Duodenal mucosa (tissue), 2 donors: ENCODE data around the gene CBLN3.
"Not testable (repeated sequence)": the region's sequence is repeated elsewhere in the genome, so short reads cannot be mapped to it uniquely, and the experiment has no call there.

ENCODE experiments used
- H3K27ac ChIP-seq: one replicate; pipeline ENCODE4 v1.7.0; 2013; ENCODE audit warnings: low read depth, low read length
- H3K27me3 ChIP-seq, 2 donors: one replicate each; pipeline ENCODE4 v1.7.0; 2013; ENCODE audit warnings: low read length in 2 of 2, control low read depth in 1 of 2; ENCODE audit not compliant: insufficient read depth in 2 of 2, control insufficient read depth in 1 of 2
- H3K36me3 ChIP-seq, 2 donors: one replicate each; pipeline ENCODE4 v1.7.0; 2013; ENCODE audit warnings: low read length in 2 of 2, control low read depth in 1 of 2; ENCODE audit not compliant: insufficient read depth in 2 of 2, control insufficient read depth in 1 of 2
- H3K4me1 ChIP-seq, 2 donors: one replicate each; pipeline ENCODE4 v1.7.0; 2013; ENCODE audit warnings: low read length in 2 of 2, control low read depth in 1 of 2; ENCODE audit not compliant: insufficient read depth in 2 of 2, control insufficient read depth in 1 of 2
- H3K4me3 ChIP-seq, 2 donors: one replicate each; pipeline ENCODE4 v1.7.0; 2013; ENCODE audit warnings: low read length in 2 of 2, low read depth in 1 of 2
- H3K9ac ChIP-seq, 2 donors: one replicate each; pipeline ENCODE4 v1.7.0; 2013; ENCODE audit warnings: low read length in 2 of 2, low read depth in 1 of 2
- H3K9me3 ChIP-seq, 2 donors: one replicate each; pipeline ENCODE4 v1.7.0; 2013; ENCODE audit warnings: low read length in 2 of 2, control low read depth in 1 of 2; ENCODE audit not compliant: control insufficient read depth in 1 of 2

Gene CBLN3

DNA sequence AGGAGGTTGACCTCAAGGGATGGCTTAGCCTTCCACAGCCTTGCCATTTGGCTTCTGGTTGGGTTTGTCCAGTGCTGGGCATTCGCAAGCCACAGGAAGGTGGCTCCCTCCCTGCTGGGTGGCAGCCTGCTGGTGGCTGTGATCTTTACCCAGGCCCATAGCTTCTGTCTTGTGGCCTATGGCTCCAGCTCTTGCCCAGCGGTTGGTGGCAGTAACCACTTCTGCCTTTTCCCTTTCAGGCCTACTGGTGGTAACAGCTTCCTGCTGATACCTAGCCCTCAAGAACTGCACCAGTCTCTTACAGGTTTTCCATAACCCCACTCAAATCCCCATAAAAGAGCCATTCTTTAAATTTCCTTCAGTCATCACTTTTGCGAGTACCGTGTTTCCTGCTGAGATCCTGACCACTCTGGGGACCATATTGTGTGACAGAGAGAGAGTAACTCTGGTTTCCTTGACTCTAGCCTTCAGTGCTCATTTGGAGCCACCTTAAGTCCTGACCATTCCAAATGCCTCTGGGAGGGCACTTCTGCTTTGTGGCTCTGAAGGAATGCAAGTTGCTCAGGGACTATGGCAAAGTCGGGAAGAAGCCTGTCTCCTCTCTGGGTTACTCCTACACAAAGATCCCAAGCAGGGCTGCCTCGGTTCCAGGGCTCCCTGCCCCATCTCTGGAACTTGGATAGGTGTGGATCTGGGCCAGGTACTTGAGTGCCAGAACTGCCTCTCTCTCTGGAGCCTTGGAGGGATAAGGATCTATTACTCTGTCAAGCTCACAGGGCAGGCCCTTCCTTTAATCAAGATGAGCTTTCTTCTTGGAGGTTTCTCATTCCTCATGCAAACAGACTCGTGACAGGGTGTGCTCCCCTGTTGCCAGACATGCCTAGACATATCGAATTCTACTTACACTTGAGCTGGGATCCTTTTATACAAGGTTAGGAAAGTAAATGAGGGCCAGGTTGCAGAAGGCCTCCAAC is 33.6 kb downstream of the CBLN3 start:
- H3K27ac ChIP-seq = no peak overlapping the region
- H3K4me1 ChIP-seq = peaks cover 13 to 32% of the 10 kb centered on the region in 2 donors
- H3K36me3 ChIP-seq = no peaks in the 10 kb centered on the region
- no peaks in the 10 kb centered on the region for H3K9me3 ChIP-seq
- no peaks in the 10 kb centered on the region for H3K27me3 ChIP-seq
- H3K9ac ChIP-seq = no peak overlapping the region
- H3K4me3 ChIP-seq = no peak overlapping the region

DNA sequence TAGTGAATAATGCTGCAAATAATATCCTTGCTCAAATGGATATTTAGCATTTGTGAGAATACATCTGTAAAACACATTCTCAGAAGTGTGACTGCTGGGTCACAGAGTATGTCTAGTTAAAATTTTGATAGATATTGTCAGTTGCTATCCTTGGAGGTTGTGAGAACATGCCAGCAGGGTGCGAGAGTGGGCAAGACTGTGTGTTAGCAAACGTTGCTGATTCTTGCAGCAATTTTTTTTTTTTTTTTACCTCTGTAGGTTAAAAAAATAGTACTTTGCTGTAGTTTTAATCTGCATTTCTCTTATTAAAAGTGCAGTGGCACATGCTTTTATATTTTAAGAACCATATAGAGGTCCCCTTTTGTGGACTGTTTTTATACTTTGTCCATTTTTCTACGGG is 35.2 kb downstream of the CBLN3 start:
- Histone ChIP-seq H3K9ac (no peak overlapping the region), H3K4me3 (no peak overlapping the region), H3K9me3 (no peaks in the 10 kb centered on the region), H3K36me3 (no peaks in the 10 kb centered on the region), H3K4me1 (peaks cover under 1 to 17% of the 10 kb centered on the region in 2 donors), H3K27me3 (no peaks in the 10 kb centered on the region), H3K27ac (no peak overlapping the region)

DNA sequence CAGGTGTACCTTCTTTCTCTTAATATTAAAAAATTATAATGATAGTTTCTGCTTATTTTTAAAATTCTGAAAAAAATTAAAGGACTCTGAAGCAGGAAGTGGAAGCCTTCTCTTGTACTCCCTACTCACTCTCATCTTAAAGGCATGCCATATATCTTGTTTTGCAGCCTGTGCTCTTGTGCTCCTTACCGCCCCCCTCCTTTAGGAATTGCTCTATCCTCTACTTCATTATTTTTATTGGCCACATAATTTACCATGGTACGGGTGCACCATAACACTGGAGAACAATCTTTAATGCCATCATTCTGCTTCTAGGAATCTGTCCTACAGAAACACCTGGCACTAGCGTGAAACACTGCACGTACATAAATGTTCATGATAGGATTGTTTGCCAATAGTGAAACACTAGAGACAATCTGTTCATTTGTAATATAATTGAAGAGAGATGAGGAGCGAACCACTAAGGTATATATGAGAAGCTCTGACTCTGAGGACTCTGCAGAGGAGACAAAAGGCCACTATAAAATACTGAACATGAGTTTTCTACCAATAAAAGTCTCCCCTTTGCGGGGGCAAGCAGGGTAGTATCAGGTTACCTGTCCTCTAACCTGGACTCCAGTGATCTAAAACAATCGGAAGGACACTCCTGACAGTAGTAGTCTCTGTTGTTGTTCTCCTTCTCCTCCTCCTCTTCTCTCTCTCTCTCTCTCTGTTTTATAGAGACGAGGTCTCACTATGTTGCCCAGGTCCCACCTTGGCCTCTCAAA is 37.0 kb downstream of the CBLN3 start:
- Histone ChIP-seq H3K27ac (no peak overlapping the region), H3K36me3 (no peaks in the 10 kb centered on the region), H3K9ac (no peak overlapping the region), H3K9me3 (no peaks in the 10 kb centered on the region), H3K27me3 (no peaks in the 10 kb centered on the region), H3K4me1 (peaks cover 0 to 7% of the 10 kb centered on the region in 2 donors), H3K4me3 (no peak overlapping the region)

DNA sequence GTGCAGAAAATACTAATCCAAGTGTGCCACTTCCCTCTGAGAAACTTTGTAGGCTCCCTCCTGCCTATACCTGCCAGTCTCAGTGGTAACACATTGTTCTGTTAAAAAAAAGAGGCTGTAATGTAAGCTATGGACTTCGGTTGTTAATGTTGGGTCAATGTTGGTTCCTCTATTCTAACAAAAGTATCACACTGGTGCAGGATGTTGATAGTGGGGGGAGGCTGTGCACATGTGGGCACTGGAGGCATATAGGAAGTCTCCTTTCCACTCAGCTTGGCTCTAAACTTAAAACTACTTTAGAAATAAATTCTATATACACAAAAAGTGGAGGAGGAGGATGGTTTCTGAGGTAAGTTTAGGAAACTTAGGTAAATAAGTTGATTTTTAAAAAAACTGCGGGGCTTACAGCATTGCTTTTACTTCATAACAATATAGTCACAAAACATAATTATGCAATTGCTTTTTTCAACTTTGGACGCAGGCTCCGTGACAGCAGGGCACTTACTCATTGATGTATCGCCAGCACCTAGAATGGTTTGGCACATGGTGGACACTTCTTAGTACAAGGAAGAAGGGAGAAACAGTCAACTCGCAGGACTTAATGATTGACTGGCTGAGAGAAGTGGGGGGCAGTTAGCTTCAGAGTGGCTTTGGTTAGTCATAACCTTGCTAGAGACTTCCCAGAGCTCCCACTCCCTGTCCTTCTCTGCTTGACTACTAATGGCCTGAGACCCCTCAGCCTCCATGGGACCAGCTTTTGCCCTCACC is 38.6 kb downstream of the CBLN3 start:
- H3K27me3 ChIP-seq = no peaks in the 10 kb centered on the region
- no peak overlapping the region for H3K4me3 ChIP-seq
- no peaks in the 10 kb centered on the region for H3K36me3 ChIP-seq
- no peak overlapping the region for H3K27ac ChIP-seq
- no peak overlapping the region for H3K9ac ChIP-seq
- H3K4me1 ChIP-seq = peaks cover 5 to 7% of the 10 kb centered on the region in 2 donors
- no peaks in the 10 kb centered on the region for H3K9me3 ChIP-seq

DNA sequence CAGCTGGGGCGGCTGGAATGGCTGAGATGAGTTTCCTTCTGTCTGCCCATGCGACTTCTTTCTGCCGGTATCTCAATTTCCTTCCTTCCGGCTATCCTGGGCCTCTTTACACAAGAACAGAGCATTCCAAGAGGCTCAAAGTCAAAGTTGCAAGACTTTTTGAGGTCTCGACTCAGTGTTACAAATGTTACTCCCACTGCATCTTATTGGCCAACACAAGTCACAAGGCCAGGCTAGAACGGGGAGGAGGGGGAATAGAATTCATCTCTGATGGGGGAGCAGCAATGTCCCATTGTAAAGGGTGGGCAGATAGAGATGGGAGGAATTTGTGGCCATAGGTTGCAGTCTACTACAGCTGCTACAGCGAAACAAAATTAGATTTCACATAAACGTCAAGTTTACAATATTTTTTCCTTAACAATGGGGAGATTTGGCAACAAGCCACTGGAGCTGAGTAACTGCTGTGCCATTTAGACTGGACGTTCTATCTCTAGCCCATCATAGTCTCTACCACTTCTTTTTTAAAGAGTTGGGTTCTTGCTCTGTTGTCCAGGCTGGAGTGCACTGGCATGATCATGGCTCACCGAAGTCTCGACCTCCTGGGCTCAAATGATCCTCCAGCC is 40.1 kb downstream of the CBLN3 start:
- Histone ChIP-seq H3K36me3 (no peaks in the 10 kb centered on the region), H3K27ac (no peak overlapping the region), H3K4me1 (peaks cover 5 to 7% of the 10 kb centered on the region in 2 donors), H3K4me3 (no peak overlapping the region), H3K9me3 (no peaks in the 10 kb centered on the region), H3K9ac (no peak overlapping the region), H3K27me3 (no peaks in the 10 kb centered on the region)

DNA sequence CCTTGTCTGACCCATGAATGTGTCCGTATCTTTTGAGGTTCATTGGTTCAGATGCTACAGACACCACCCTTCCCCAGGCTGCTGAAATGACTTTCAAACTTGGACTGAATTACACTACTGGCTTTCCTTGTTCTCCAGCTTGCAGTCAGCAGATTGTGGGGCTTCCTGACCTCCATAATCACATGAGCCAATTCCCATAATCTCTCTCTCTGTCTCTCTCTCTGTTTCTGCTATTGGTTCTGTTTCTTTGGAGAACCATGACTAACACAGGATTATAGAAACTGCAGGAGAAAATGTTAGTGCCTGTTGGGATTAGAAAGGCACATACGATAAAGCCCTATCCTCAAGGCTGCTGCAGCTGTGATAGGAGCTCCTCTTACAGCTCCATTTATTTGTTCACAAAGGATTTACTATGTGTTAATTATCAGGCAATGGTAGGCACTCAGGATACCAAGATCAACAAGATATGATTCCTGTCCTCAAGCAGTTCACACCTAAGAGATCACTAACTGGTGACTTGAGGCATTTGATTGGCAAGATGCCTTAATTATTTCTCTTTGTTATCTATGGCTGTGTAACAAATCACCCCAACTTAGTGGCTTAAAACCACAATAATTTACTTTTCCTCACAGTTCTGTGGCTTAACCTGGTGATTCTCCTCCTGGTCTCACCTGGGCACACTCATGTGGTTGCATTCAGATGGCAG is 40.8 kb downstream of the CBLN3 start:
- Histone ChIP-seq H3K9me3 (no peaks in the 10 kb centered on the region), H3K9ac (no peak overlapping the region), H3K4me1 (peaks cover 5 to 7% of the 10 kb centered on the region in 2 donors), H3K4me3 (no peak overlapping the region), H3K27ac (no peak overlapping the region), H3K36me3 (no peaks in the 10 kb centered on the region), H3K27me3 (no peaks in the 10 kb centered on the region)

DNA sequence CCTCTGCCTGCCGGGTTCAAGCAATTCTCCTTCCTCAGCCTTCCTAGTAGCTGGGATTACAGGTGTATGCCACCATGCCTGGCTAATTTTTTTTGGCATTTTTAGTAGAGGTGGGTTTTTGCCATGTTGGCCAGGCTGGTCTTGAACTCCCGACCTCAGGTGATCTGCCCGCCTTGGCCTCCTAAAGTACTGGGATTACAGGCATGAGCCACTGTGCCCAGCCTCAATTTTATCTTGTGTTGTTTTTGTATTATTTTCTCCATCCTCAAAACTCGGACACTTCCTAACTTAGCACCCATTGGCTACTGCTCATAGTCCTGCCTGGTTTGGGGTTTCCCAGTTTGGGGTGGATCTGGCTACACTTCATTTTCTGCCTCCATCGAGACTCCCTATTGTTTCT is 41.9 kb downstream of the CBLN3 start:
- H3K27me3 ChIP-seq, H3K27ac ChIP-seq, H3K9ac ChIP-seq, H3K36me3 ChIP-seq, H3K4me3 ChIP-seq, H3K4me1 ChIP-seq, H3K9me3 ChIP-seq: not testable (repeated sequence)

DNA sequence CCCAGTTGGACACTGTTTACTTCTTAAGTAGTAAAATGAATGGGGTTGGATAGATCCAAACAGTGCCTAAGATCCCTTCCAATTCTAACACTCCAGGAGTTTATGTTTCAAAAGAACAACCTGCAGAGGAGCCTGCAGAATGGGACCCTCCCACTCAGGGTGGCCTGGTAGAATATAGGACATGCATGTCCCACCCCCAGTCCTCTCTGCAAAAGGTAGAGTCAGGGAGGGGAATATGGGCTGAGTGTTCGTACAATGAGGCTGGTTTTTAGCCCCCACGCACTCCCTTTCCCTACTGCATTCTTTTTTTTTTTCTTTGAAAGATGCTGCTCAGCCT is 42.5 kb downstream of the CBLN3 start:
- no peaks in the 10 kb centered on the region for H3K9me3 ChIP-seq
- H3K27me3 ChIP-seq = no peaks in the 10 kb centered on the region
- H3K4me1 ChIP-seq = peaks cover 0 to 5% of the 10 kb centered on the region in 2 donors
- no peak overlapping the region for H3K9ac ChIP-seq
- no peak overlapping the region for H3K27ac ChIP-seq
- H3K36me3 ChIP-seq = no peaks in the 10 kb centered on the region
- H3K4me3 ChIP-seq = no peak overlapping the region

DNA sequence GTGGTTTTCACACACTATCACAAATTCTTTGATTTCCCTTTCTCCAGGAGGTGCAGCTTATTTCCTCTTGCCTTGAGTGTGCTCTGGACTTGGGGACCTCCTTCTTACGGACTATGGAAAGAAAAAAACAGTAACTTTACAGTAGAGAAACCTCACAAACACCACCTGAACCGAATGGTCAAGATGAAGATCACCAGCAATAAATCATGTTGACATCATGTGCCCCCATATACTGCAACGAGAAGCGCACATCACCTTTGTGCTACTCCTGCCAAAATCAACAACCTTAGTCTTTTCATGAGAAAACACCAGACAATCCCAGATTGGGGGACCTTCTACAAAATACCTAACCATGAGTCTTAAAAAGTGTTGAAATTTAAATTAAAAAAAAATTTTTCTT is 43.9 kb downstream of the CBLN3 start:
- no peaks in the 10 kb centered on the region for H3K27me3 ChIP-seq
- H3K9ac ChIP-seq = no peak overlapping the region
- no peak overlapping the region for H3K27ac ChIP-seq
- H3K4me1 ChIP-seq = peaks cover 0 to 5% of the 10 kb centered on the region in 2 donors
- no peaks in the 10 kb centered on the region for H3K36me3 ChIP-seq
- no peak overlapping the region for H3K4me3 ChIP-seq
- H3K9me3 ChIP-seq = no peaks in the 10 kb centered on the region
